Muscle of arm (tissue), 14 donors: ENCODE results near the gene CEACAM8. TPM values are rescaled to one million over a fixed set of nuclear protein-coding genes. Genes with fewer than 3 reads are reported as not detected.
"Not testable (repeated sequence)": the region's sequence is repeated elsewhere in the genome, so short reads cannot be mapped to it uniquely, and the experiment has no call there.

Source experiments
- DNase-seq: peaks from one replicate; pipeline ENCODE4 v3.0.0-alpha.2; 2013
- long read RNA-seq, 11 donors: transcript quantifications; one replicate each; lab custom pipeline, GENCODE V29; 2026
- polyA plus RNA-seq, 12 donors: library from polyadenylated mRNA; unstranded; fragments of 120-200 nt; gene quantifications; one replicate each; pipeline ENCODE4 v1.2.1, GENCODE V29; 2013; ENCODE audit not compliant: insufficient read length in 12 of 12

The CEACAM8 gene
- polyA plus RNA-seq = 1 to 10 TPM in 1 of 12 donors, under 1 TPM in 6, not detected in 5; 0.08 to 1.1 (median 0.15) TPM
- long read RNA-seq, donor 1 = 0 reads
- long read RNA-seq, donor 2 = 0 reads
- long read RNA-seq, donor 3 = 0 reads
- long read RNA-seq, donor 4 = 0 reads
- long read RNA-seq, donor 5 = 0 reads
- long read RNA-seq, donor 6 = 0 reads
- long read RNA-seq, donor 7 = 0 reads
- long read RNA-seq, donor 8 = 0 reads
- long read RNA-seq, donor 9 = 0 reads
- long read RNA-seq, donor 10 = 0 reads
- long read RNA-seq, donor 11 = 0 reads

DNA sequence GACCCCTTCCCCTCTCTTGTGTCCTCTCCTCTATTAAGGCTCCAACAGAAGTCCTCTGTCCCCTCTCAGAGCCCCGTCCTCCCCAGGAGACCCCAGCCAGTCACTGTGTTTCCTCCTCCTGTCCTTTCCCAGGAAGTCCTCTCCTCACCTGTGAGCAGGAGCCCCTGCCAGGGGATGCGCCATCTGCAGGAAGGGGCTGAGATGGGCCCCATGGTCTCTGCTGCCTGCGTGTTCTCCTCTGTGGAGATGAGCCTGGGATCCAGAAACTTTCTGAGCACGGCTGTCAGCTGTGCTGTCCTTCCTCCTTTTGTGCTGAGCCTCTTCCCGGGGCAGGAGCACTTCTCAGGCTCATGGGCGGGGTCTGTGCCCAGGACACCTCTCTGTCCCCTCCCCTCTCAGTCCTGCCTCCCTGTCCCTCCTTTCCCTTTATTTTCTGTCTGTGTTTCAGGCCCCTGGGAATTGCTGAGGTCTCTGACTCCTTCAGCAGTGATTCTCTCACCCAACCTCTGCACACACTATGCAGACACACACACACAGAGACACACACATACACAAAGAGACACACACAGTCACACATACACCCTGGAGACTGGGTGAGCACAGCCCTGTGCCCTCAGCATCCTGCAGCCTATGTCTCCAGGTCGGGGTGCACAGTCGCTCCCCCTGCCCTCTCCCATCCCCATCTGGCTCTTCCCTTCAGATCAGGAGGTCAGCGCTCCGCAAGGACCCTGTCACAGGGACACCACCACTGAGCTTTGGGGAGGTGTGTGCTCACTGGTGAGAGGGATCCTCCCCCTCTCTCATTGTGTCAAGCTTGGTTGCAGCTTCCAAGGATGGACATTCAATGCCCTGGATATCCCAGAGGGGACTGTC lies at the start of gene CEACAM8:
Gene CEACAM8 (minus strand): TSS at position 308 of the 873 bp plus-strand sequence. CDS start 96 bp downstream, at position 212.
- DNase-seq = no peak

DNA sequence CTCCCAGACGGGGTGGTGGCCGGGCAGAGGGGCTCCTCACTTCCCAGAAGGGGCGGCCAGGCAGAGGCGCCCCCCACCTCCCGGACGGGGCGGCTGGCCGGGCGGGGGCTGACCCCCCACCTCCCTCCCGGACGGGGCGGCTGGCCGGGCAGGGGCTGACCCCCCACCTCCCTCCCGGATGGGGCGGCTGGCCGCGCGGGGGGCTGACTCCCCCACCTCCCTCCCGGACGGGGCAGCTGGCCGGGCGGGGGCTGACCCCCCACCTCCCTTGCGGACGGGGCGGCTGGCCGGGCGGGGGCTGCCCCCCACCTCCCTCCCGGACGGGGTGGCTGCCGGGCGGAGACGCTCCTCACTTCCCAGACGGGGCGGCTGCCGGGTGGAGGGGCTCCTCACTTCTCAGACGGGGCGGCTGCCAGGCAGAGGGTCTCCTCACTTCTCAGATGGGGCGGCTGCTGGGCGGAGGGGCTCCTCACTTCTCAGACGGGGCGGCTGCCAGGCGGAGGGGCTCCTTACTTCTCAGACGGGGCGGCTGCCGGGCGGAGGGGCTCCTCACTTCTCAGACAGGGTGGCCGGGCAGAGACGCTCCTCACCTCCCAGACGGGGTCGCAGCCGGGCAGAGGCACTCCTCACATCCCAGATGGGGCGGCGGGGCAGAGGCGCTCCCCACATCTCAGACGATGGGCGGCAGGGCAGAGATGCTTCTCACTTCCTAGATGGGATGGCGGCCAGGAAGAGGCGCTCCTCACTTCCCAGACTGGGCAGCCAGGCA lies 44.8 kb upstream of the CEACAM8 start:
- not testable (repeated sequence) for DNase-seq

DNA sequence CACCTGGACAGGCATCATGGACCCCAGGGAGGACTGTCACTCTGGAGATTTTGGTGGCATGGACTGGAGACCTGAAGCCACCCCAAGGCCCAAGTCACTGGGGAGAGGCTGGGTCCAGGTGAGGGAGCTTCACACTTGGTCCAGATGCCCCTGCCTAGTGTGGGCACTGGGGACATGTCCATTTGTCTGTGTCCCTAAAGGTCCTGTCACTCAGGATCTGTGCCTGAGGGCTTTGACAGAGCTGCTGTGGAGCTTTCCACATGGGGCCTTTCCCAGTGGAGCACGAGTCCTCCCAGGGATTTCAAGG lies 40.5 kb upstream of the CEACAM8 start:
- no peak for DNase-seq

DNA sequence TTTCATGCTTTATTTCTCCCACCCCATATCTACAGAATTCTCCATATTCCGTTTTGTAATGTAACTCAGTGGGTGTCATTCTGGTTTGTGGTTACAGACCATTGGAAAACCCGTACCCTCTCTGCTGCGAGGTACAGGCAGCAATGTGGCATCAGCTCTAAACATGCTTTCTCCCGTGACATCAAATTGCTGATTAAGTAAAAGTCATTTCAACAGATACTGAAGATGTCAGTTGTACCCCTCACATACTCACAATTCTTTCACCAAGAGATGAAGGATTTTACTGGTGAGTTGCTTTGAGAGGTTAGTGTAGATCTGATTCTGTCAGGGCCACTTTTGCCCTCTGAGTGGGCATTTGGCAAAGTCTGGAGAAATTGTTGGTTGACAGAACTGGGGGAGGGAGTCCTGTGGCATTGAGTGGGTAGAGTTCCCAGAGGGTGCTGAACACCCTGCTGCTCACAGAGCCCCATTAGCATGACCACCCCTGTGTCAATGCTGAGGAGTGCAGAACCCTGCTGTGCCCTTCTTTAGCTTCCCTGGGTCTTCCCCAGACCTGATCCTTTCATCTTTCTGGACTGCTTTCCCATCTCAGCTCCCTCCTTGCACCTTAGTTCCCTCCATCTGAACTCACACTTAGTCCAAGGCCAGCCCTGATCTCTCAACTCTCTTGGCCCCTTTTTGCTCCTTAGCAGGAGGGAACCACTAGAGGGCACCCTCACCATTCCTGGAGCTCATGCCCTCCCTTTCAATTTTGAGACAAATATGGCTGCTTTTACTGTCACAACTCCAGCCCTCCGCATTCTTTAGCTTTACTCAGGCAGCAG lies 39.9 kb upstream of the CEACAM8 start:
- no peak for DNase-seq

DNA sequence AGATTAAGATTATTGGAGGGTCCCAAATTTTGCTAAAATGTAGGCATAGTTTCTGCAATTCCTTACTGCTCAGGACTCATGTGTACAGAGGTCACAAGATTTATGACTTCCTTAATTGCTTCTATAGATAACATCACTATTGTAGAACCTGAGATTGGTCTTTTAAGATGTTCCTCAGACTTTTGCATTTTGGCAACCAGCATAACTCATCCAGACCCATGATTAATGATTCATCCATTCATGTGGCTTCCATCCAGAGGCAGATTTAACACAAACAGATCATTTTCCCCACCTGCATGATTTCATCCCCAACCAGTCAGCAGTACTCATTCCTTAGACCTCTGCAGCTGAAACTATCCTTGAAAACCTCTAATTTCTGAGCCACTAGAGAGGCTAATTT lies 34.5 kb upstream of the CEACAM8 start:
- no peak for DNase-seq

DNA sequence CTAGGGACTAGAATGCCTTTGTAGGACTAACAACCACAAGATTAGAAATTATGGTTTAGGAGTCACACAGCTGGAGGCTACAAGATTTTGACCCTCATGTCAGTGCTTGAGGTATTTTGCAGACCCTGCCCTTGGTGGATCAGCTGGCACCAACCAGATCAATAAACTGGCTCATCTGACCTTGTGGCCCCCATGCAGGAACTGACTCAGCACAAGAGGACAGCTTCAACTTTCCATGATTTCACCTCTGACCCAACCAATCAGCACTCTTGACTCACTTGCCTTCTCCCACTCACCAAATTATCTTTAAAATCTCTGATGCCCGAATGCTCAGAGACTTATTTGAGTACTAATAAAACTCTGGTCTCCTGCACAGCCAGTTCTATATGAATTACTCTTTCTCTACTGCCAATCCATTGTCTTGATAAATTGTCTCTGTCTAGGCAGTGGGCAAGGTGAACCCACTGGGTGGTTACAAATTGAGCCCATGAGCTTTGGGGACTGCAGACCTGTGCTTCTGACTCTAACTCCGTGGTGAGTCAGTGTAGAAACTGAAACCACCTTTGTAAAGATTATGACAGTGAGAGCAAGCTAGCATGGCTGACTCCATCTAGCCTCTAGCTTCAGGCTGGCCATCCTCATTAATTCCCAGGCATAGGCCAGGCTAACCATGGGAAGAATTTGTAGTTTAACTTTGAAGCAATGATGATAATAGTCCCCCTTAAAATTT lies 33.9 kb upstream of the CEACAM8 start:
- DNase-seq = no peak

DNA sequence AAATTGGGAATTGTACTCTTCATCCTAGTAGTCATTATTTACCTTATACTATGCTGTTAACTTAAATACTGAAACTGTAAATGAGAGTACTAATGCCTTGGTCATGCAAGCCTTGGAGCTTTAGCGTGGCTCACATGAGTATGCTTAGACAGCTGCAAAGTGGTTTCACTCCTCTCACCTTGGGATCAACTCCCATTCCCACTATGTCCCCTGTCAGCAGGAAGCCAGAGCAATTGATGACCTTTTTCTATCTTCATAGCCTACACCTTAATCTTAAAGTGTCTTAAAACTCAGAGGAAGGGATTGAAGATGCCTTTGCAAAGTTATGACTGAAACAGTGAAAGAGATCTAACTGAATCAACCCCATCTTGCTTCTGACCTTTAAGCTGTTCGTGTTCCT lies 33.2 kb upstream of the CEACAM8 start:
- DNase-seq = no peak

DNA sequence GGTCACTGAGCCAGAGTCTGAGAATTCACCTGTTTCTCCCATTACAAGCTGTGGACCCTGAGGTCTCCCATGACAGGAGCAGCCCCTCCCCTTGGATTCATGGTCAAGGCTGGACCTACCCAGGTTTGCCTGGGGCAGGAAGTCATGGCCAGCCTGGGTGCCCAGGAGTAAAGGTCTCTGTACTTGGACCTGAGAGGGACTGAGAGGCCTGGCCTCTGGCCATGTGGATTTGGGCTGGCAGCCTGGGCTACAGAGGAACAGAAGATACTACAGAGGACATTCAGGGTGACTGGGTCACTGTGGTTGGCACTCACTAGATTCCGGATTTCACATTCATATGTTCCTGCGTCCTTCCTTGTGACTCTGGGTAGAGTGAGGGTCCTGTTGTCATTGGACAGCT lies 31.5 kb upstream of the CEACAM8 start:
- no peak for DNase-seq

DNA sequence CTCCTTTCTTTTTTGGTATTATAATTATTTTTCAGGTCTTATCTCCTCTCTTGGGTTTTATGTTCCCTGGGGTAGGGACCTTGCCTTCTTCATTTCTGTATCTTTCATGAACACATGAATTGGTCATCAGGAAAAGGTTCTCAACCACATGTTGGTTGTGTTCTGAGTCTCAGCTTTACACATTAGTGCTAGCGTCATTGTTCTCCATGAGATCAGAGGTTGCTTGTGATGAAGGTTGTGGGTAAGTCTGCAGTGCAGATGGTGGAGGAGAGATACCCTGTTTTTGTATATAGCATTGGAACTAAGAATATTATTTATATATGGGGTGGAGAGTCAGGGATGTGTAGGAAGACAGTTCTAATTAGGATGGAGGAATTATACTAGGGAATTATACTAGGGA lies 24.5 kb upstream of the CEACAM8 start:
- no peak for DNase-seq

DNA sequence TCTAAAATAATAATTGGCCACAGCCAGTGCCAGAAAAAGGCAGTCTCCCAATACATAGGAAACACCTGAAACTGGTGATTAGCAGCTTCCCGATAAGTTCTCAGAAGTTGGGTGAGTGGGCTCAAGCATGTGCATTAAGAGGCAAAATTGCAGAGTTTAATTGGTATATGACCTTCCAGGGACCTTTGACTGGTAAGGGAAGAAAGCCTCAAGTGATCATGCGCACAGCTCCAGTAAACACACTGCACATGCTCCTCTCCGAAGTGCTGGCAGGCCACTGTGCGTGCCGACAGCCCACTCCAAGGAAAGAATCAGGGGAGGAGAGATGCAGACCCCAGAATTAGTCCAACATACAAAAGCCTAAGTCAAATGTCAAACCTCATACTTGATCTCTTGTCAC lies 18.9 kb upstream of the CEACAM8 start:
- no peak for DNase-seq

DNA sequence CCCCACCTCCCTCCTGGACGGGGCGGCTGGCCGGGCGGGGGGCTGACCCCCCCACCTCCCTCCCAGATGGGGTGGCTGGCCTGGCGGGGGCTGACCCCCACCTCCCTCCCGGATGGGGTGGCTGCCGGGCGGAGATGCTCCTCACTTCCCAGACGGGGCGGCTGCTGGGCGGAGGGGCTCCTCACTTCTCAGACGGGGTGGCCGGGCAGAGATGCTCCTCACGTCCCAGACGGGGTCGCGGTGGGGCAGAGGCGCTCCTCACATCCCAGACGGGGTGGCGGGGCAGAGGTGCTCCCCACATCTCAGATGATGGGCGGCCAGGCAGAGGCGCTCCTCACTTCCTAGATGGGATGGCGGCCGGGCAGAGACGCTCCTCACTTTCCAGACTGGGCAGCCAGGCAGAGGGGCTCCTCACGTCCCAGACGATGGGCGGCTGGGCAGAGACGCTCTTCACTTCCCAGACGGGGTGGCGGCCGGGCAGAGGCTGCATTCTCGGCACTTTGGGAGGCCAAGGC lies 15.7 kb upstream of the CEACAM8 start:
- not testable (repeated sequence) for DNase-seq

DNA sequence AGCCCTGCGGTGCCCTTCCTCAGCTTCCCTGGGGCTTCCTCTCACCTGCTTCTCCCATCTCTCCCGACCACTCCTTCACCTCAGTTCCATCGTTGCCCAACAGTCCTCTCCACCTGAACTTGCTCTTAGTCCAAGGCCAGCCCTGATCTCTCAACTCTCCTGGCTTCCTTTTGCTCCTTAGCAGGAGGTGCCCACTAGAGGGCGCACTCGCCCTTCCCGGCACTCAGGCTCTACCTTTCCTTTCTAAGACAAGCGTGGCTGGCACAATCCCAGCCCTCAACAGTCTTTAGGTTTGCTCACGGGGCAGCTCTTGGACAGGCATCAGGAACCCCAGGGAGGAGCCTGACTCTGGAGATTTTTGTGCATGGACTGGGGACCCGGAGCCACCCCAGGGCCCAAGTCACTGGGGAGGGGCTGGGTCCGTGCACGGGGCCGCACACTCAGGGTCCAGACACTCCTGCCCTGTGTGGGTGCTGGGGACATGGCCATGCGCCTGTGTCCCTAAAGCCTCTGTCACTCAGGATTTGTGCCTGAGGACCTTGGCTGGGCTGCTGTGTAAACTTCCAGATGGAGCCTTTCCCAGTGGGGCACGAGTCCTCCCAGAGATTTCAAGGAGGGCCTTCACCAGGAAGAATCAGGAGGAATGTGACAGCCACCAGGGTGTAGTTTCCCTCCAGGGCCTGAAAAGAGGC lies 12.1 kb upstream of the CEACAM8 start:
- DNase-seq = peak; percentile 4

DNA sequence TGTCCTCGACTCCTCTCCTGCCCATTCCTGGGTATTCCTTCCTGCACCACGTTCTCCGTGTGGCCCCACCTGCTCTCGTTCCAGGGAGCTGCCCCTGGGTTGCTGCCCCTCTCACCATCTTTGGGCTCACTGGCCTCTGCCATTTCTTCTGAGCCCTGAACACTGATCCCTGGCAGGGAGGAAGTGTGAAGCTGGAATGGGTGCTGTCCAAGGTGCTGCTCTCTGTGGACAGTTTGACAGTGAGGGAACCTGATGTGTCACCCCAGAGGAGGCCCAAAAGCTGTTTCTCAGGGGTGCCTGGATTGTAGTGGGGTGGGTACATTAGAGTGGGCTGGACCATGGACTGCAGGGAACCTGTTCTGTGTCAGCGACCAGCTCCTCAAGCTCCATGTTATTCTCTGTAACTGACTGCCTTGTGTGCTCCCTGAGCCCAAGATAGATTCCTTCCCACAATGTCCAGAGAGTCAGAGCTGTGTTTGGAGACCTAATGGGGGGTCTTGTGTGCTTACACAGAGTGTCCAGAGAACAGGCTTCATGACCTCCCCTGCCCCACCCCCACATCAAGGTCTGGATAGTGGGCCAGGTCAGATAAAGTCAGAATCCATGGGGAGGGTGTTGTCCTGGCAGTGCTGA lies 7.2 kb upstream of the CEACAM8 start:
- DNase-seq = peak; percentile 13

DNA sequence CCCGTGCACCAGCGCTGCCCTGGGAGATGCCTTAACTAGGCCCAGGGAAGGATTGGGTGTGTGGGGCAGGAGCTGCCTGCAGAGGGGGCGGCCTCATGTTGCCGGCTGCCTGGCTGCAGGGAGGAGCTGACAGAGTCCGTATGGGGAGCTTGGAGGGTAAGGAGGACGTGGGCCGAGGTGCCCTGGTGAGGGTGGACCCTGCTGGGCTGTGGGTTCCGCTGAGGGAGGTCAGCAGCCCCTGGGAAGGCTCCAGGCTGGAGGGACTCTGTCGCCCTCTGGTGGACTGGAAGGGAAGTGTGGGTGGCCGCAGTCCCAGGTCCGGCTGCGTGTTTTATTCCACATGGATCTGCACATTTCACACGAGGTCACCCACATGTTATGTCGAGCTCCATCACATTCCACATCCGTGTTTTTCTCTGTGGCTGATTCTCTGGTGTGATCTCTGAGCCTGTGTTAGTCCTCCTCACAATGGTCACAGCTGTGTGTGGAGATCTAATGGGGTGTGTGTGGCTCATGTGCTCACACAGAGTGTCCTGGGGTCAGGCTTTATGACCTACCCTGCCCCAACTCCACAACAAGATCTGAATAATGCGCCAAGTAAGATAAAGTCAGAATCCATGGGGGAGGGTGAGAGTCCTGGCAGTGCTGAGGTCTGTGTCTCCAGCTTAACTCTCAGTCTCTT lies 1.8 kb upstream of the CEACAM8 start:
- no peak for DNase-seq

DNA sequence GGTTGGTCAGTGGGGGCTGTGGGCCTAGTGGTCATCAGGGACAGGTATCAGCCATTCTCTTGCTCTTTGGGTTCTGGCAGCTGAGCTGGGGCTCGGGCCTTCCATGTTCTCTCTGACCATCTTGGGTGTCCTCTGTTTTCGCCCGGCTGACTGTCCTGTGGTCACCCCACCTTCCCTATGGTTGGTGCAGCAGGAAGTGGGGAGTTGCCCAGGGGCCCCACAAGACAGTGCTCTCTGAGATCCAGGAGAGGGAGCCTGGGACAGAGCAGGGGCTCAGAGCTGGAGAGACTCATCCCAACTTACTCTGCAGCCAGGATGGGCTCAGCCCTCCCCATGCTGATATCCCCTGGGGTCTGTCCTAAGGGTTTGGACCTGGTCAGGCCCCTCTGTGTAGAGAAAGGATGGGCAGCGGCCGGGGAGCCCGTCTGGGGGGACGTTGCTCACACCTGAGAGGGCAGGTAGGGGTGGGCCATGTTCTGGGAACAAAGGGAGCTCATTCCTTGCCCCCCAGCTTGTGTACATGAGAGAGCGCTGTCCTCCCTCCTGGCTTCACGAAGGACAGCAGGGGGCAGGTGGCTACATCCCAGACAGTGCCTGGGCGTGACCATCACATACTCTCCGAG lies 937 bp upstream of the CEACAM8 start:
- DNase-seq = no peak

DNA sequence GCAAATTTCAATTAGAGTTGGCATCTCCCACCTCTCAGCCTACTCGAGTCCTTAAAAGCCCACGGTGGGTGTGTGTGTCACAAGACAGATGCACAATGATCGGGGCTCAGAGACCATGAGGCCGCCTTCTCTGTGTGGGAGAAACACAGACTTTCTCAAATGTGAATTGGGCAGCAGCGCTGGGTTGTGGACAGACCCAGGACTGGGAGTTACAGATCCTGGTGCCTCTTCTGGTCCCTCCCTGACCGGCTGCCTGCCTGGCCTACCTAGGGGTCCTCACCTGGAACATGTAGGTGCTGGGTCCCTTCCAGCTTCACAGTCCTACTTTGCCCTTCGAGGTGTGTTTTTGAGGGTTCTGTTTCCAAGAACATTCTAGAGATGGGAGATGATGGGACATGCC lies 4.9 kb downstream of the CEACAM8 start:
- no peak for DNase-seq

DNA sequence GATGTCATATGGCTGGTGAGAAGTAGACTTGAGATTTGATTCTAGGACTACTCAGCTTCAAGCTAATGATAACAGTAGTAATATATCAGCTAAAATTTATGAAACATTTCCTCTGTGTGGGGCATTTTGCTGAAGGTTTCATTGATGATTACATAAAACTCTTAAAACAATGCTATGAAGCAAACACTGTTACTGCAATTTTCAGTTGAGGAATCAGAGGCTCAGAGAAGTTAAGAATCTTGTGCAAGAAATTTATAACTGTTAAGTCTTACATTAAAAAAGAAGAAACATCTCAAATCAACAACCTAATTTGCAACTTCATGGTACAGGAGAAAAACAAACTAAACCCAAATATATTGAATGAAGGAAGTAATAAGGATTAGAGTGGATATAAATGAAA lies 10.3 kb downstream of the CEACAM8 start:
- DNase-seq = no peak

DNA sequence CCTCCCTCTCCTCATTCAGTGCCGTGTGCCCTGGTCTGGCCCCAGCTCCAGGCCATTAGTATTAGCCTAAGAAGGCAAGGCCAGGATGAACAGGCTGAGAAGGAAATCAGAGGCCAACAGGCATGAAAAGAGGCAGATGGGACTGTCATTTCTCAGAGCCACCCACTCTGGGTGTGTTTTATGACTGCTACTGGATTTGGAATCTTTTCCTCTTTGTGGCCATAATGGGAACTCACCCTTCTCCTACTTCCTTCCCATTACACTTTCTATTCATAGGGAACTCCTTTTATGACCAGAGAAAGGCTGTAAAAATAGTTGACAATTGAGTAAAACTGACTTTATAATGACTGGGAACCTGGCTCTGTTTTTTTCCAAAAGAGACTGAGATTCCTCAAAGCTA lies 17.7 kb downstream of the CEACAM8 start:
- DNase-seq = no peak

DNA sequence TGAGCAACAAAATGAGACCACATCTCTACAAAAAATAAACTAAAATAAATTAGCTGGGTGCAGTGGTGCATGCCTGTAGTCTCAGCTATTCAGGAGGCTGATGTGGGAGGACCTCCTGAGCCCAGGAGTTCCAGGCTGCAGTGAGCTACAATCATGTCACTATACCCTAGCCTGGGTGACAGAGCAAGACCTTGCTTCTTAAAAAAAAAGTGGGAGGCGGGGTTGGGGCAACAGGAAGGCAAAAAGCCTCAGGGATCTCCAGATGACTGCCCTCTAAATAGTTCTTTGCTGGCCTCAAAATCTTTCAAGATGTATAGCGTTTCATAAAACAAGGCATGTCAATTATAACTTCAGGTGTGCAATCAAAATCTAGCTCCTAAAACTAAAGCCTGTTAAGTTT lies 18.5 kb downstream of the CEACAM8 start:
- no peak for DNase-seq
